HG02885 (cell line): ENCODE data around the gene KCTD17.
A peak's percentile ranks its signal among the peaks of the same experiment; 100 is the strongest.

Experiments
- ATAC-seq: cut with Tn5 transposase; IDR thresholded peaks from one replicate; pipeline ENCODE4 v1.9.1; 2021; ENCODE audit warnings: mild to moderate bottlenecking; ENCODE audit not compliant: unreplicated experiment, poor library complexity

KCTD17 gene

DNA sequence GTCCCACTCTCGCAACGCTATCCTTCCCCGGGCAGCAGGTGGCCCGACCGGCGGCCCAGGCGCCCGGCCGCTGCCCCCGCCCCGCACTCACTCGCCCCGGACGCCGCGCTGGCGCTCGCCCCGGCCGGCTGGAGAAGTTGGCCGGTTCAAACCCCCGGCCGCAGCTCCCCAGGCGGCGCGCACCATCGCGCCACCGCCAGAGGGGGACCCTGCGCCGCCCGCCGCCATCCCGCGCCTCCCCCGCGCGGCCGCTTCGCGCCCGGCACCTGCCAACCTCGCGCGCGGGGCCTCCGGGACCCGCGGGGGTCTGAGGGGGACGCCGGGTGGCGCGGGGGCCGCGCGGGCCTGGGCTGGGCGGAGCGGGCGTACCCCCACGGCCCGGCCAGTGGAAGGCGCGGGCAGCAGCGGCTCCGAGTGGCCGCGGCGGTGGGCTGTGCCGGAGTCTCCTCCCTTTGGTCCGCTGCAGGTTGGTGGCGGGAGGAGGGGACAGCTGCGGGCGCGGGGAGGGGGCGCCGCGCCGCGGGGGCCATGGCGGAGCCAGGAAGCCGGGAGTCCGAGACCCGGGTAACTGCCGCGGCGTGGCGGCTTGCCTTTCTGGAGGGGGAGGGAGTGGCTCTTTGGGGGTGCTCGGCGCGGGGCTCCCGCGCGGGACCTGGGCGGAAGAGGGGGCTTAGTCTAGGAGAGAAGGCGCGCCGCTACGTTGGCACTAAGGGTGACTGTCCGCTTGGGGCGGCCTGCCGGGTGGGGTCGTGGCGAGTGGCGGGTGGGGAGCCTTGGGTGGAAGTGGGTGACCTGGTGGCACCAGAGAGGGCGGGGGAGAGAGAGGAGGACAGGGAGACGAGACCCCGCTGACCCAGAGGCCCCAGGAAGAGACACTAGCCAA is 32.0 kb upstream of the KCTD17 start, which contains the start of the genes MPST and TST:
Gene MPST, plus strand, starts transcription at position 434 of the 883 bp plus-strand sequence. Its CDS starts 95 bp downstream, at position 529.
Gene TST, minus strand, starts transcription at position 139 of the 883 bp plus-strand sequence. CDS start 715 bp downstream, outside the sequence.
- peak; percentile 80 for ATAC-seq

GRCh38 chr22:37020192-37020479 is 31.4 kb upstream of the KCTD17 start:
- ATAC-seq, result no peak

GRCh38 chr22:37021041-37021440 is 30.5 kb upstream of the KCTD17 start:
- no peak for ATAC-seq

DNA sequence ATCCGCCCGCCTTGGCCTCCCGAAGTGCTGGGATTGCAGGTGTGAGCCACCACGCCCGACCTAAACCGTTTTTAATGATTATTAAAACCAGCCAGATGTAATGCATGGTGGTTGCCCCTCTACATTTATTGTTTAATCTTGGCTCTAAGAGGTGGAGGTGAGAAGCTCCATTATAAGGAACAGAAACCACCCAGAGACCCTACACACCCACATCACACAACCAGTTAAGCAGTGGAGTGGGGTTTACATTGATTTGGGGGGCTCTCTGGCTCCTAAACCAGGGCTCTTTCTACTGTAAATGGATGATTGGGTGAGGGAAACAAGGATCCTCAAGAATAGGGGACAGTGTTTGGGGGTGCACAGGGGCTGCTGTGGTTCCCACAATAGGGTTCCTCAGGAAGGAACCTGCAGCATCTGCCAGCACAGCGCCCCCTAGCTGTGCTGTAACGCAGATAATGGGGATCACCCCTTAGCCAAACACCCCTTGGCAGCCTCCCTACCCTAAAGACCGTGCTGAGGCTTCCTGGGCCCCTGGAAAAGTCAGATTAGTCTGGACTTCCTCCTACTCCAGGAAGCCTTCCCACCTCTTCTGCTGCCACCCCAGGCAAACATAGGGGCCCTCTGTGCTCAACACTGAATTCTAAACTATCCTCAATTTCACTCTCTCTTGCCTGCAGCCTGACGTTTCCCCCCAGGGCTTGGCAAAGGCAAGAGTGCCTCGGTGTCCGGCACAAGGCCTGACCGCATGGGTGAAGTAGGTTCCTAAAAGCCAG is 29.6 kb upstream of the KCTD17 start:
- ATAC-seq, result no peak

DNA sequence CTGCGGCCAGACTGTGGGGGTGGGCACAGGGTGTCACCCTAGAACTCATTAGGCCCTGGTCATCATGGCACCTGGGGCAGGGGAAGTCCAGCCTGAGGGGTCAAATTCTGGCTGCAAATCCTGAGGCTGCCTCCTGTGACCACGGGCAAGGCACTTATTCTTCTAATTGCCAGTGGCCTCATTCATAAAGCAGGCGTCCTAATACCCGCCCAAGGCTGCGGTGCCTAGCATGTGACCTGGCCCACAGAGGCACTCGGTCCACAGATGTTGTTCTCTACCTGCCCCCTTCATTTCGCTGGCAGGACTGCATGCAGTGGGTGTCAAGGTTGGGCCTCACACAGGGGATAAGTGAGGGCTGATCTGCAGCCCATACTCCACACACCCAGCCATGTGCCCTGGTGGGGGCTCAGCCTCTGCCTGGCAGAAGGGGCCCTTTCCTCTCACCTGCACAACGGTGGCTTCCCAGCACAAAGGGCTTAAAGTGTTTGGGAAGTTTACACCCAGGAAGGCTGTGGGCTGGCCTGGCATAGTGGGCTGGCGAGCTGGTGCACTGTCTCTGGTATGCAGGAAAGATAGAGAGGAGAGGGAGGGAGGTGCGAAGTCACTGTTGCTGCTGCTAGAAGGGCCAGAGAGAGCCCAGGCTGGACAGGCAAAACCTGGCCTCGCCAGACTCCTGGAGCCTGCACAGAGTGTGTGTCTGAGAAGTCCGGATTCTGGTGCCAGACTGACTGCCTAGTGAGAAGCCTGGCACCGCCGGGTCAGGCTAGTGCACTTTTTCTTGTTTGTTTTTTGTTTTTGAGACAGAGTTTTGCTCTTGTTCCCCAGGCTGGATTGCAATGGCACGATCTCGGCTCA is 28.8 kb upstream of the KCTD17 start:
- ATAC-seq, result no peak

GRCh38 chr22:37023743-37024338 is 27.7 kb upstream of the KCTD17 start:
- no peak for ATAC-seq

DNA sequence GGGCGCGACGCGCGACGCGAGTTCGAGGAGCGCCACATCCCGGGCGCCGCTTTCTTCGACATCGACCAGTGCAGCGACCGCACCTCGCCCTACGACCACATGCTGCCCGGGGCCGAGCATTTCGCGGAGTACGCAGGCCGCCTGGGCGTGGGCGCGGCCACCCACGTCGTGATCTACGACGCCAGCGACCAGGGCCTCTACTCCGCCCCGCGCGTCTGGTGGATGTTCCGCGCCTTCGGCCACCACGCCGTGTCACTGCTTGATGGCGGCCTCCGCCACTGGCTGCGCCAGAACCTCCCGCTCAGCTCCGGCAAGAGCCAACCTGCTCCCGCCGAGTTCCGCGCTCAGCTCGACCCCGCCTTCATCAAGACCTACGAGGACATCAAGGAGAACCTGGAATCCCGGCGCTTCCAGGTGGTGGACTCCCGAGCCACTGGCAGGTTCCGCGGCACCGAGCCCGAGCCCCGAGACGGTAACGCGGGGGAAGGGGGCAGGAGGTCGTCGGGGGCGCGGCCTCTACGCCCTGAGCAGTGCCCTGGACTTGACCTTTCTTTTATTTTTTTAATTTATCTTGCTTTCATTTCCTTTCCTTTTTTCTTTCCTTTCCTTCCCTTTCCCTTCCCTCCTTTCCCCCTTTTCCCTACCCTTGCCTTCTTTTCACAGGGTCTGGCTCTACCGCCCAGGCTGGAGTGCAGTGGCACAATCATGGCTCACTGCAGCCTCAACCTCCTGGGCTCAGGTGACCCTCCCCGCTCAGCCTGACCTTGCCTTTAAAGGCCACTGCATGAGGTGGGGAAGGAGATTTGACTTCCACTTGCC is 27.0 kb upstream of the KCTD17 start:
- ATAC-seq, result no peak

- ATAC-seq, result no peak
Observed at GRCh38 chr22:37025500-37026070, 26.0 kb upstream of the KCTD17 start.

DNA sequence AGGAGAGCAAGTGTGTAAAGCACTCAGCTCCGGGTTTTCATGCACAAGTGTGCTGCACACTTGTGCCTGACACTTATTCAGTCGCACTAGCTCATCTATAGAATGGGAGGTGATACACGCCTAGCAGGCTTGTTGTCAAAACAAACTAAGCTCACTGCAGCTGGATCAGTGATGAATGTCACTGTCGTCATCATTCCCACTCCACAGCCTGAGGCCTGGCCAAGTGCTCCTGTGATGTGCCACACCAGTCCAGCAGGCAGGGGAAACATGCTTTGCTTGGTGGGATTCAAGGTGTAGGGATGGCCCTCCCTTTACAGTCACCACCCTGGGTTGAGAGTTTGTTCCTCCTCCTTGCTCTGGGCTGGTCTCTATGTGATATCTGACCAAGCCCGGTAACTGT is 25.2 kb upstream of the KCTD17 start:
- ATAC-seq, result no peak

DNA sequence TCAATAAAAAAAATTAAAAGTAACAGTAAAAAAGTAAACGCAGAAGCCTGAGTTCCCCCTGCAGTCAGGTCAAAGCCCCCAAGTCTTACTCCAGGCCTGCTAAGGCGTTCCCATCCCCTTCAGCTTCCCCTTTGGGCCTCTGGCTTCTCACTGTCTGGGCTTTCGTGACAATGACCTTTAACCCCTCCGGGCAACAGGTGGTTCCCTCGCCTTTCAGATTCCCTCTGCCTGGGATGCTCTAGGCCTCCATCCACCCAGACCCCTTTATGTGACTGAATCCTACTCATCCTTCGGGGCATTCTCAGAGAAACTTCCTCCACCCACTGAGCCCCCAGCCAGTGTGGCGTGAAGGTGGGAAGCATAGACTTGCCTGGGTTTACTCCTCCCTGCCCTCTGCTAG is 24.0 kb upstream of the KCTD17 start:
- ATAC-seq, result no peak

GRCh38 chr22:37028692-37029674 is 22.6 kb upstream of the KCTD17 start:
- ATAC-seq, result no peak

- ATAC-seq, result no peak
Observed at GRCh38 chr22:37030560-37031281, 20.8 kb upstream of the KCTD17 start.

DNA sequence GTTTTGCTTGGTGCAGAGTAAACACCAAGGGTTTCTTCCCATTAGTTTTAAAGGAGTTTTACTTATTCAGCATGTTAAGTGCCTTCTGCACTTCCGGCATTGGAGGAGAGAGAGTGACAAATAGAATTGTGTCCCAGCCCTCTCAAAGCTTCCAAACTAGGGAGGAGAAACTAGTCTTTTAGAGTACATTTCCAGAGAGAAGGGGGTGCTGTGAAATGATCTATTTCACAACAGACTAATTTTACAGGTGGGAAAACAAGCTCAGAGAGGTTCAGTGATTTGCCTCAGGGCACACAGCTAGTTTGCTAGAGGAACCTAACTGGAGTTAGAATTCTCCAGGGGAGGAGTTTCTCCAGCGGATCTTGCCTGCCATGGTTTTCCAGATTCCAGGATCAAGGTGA is 19.4 kb upstream of the KCTD17 start:
- ATAC-seq, result no peak

GRCh38 chr22:37032535-37033460 is 18.7 kb upstream of the KCTD17 start:
- no peak for ATAC-seq

DNA sequence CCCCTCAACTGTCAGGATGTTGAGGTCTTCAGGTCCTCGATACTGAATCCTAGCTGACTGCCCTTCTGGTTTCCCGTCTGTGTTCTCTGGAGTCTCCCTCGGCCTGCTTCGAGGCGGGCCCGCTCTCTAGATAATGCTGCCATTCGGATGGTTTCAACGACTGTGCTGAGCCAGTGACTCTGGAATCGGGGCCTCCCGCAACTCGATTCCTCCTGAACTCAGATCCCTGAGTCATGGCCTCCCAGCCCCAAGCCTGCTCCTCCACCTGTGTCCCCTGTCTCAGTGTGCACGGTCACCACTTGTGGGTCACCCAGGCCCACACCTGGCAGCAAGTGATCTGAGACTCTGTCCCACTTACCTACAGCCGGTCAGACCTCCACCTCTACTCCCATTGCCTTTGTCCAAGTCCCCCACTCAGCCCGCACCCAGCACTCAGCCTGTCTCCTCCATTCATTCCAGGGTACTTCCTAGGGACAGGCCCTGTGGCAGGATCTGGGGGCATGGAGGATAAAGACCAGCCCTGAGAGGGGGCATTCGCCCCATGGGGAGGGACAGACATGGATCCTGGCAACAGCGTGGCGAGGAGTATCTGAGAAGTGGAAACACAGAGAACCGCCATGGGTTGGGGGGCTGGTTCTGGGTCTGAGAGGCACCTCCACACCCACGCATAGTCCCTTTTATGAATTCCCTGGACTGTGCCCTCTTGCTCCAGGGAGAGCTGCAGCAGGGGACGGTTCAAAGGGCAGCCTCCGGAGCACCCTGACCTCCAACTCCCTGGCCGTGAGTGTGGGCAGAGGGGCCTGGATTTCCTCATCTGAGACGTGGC is 17.7 kb upstream of the KCTD17 start:
- ATAC-seq, result no peak
